Measurements from ENCODE around the gene GFOD1. TPM values are rescaled to one million over a fixed set of nuclear protein-coding genes. Genes with fewer than 3 reads are reported as not detected.

The GFOD1 gene
- total RNA-seq, 1 experiment from 2014 or later = 0.68 TPM

GRCh38 chr6:13369591-13369990 lies 117.8 kb downstream of the GFOD1 start:
- 0 out of 2 replicates have a peak, but pooled peaks cover under 1% of the 10 kb centered on the region for H3F3A ChIP-seq (ENCODE audit: insufficient read depth, low read depth)
- no peak for TF ChIP-seq EZH2 (IDR thresholded peaks at IDR 0.05; ENCODE audit: low read depth)
- POLR2A ChIA-PET (ENCODE audit: unreplicated experiment) = no interaction called here
- no peaks in the 10 kb centered on the region for H3K9me2 ChIP-seq (ENCODE audit: insufficient read depth)
- no peak overlapping the region for H3K4me2 ChIP-seq
- no peaks in the 10 kb centered on the region for H4K20me1 ChIP-seq (ENCODE audit: insufficient read depth)
- H3K36me3 ChIP-seq (ENCODE audit: low read depth) = no peaks in the 10 kb centered on the region
- no peak for DNase-seq
- CTCF ChIA-PET = interaction anchor here (0.6 kb wide), 1 partner anchor 85 kb away, joined by 3 read pairs; no protein-coding TSS in a partner anchor
- no peak overlapping the region for H3K27ac ChIP-seq
- H3K9me3 ChIP-seq (ENCODE audit: insufficient read depth, low read depth) = no peaks in the 10 kb centered on the region
- no peak overlapping the region for H2AFZ ChIP-seq
- H3K79me2 ChIP-seq (ENCODE audit: low read depth) = no peaks in the 10 kb centered on the region
- BruUV-seq (replicated peaks) = no TSS peak
- intact Hi-C loops (cut with micrococcal nuclease; ENCODE audit: unreplicated experiment) = no loop called here
- H3K4me3 ChIP-seq = no peak overlapping the region
- no peaks in the 10 kb centered on the region for H3K4me1 ChIP-seq (replicated peaks; ENCODE audit: insufficient read depth)
- H3K27me3 ChIP-seq (ENCODE audit: insufficient read depth, low read depth) = no peaks in the 10 kb centered on the region

- no peaks in the 10 kb centered on the region for H3K9me3 ChIP-seq (ENCODE audit: insufficient read depth, low read depth)
- no peaks in the 10 kb centered on the region for H3K4me1 ChIP-seq (replicated peaks; ENCODE audit: insufficient read depth)
- POLR2A ChIA-PET (ENCODE audit: unreplicated experiment) = no interaction called here
- CTCF ChIA-PET = no interaction called here
- H3K36me3 ChIP-seq (ENCODE audit: low read depth) = no peaks in the 10 kb centered on the region
- no peak overlapping the region for H2AFZ ChIP-seq
- H3K9me2 ChIP-seq (ENCODE audit: insufficient read depth) = no peaks in the 10 kb centered on the region
- H3K4me3 ChIP-seq = no peak overlapping the region
- intact Hi-C loops (cut with micrococcal nuclease; ENCODE audit: unreplicated experiment) = no loop called here
- H3K27me3 ChIP-seq (ENCODE audit: insufficient read depth, low read depth) = no peaks in the 10 kb centered on the region
- H3K27ac ChIP-seq = no peak overlapping the region
- no peaks in the 10 kb centered on the region for H3F3A ChIP-seq (ENCODE audit: insufficient read depth, low read depth)
- no peaks in the 10 kb centered on the region for H4K20me1 ChIP-seq (ENCODE audit: insufficient read depth)
- H3K4me2 ChIP-seq = no peak overlapping the region
- BruUV-seq (replicated peaks) = no TSS peak
- H3K79me2 ChIP-seq (ENCODE audit: low read depth) = no peaks in the 10 kb centered on the region
- DNase-seq = no peak
- no peak for TF ChIP-seq CTCF (conservative IDR thresholded peaks at IDR 0.05)
- TF ChIP-seq EZH2 (IDR thresholded peaks at IDR 0.05; ENCODE audit: low read depth) = no peak
Measured at GRCh38 chr6:13368731-13369115, 118.7 kb downstream of the GFOD1 start.

- Histone ChIP-seq H3K9me3 (ENCODE audit: insufficient read depth, low read depth) (no peaks in the 10 kb centered on the region), H2AFZ (no peak overlapping the region), H3F3A (ENCODE audit: insufficient read depth, low read depth) (no peaks in the 10 kb centered on the region), H4K20me1 (ENCODE audit: insufficient read depth) (no peaks in the 10 kb centered on the region), H3K27me3 (ENCODE audit: insufficient read depth, low read depth) (no peaks in the 10 kb centered on the region), H3K4me1 (replicated peaks; ENCODE audit: insufficient read depth) (no peaks in the 10 kb centered on the region), H3K4me2 (no peak overlapping the region), H3K36me3 (ENCODE audit: low read depth) (no peaks in the 10 kb centered on the region), H3K4me3 (no peak overlapping the region), H3K79me2 (ENCODE audit: low read depth) (no peaks in the 10 kb centered on the region), H3K9me2 (ENCODE audit: insufficient read depth) (no peaks in the 10 kb centered on the region), H3K27ac (no peak overlapping the region)
- TF ChIP-seq EZH2 (IDR thresholded peaks at IDR 0.05; ENCODE audit: low read depth) (no peak), CTCF (conservative IDR thresholded peaks at IDR 0.05) (no peak)
- ChIA-PET POLR2A (ENCODE audit: unreplicated experiment) (no interaction called here), CTCF (no interaction called here)
- intact Hi-C loops (cut with micrococcal nuclease; ENCODE audit: unreplicated experiment) = no loop called here
- DNase-seq = no peak
- no TSS peak for BruUV-seq (replicated peaks)
Measured at GRCh38 chr6:13368079-13368730, 119.2 kb downstream of the GFOD1 start.

GRCh38 chr6:13367396-13367795 lies 120.0 kb downstream of the GFOD1 start:
- Histone ChIP-seq H3K9me2 (ENCODE audit: insufficient read depth) (no peaks in the 10 kb centered on the region), H3F3A (ENCODE audit: insufficient read depth, low read depth) (no peaks in the 10 kb centered on the region), H3K27ac (no peak overlapping the region), H2AFZ (no peak overlapping the region), H3K27me3 (ENCODE audit: insufficient read depth, low read depth) (no peaks in the 10 kb centered on the region), H4K20me1 (ENCODE audit: insufficient read depth) (no peaks in the 10 kb centered on the region), H3K4me2 (no peak overlapping the region), H3K4me1 (replicated peaks; ENCODE audit: insufficient read depth) (no peaks in the 10 kb centered on the region), H3K36me3 (ENCODE audit: low read depth) (no peaks in the 10 kb centered on the region), H3K4me3 (no peak overlapping the region), H3K9me3 (ENCODE audit: insufficient read depth, low read depth) (no peaks in the 10 kb centered on the region), H3K79me2 (ENCODE audit: low read depth) (no peaks in the 10 kb centered on the region)
- intact Hi-C loops (cut with micrococcal nuclease; ENCODE audit: unreplicated experiment) = no loop called here
- POLR2A ChIA-PET (ENCODE audit: unreplicated experiment) = no interaction called here
- no peak for DNase-seq
- TF ChIP-seq EZH2 (IDR thresholded peaks at IDR 0.05; ENCODE audit: low read depth) (no peak), CTCF (conservative IDR thresholded peaks at IDR 0.05) (no peak)
- BruUV-seq (replicated peaks) = no TSS peak
- CTCF ChIA-PET = no interaction called here
